ENCODE data around the gene SCYL3.

Gene SCYL3

GRCh38 chr1:169833179-169833901 is 60.4 kb downstream of the SCYL3 start:
- Histone ChIP-seq H3K4me1 (ENCODE audit: low read length) (peaks cover 24% of the 10 kb centered on the region), H3K27me3 (replicated peaks; ENCODE audit: insufficient read depth, low read length) (no peaks in the 10 kb centered on the region), H2AFZ (ENCODE audit: low read length) (no peak overlapping the region), H4K20me1 (ENCODE audit: insufficient read depth, low read length) (no peaks in the 10 kb centered on the region), H3K4me3 (ENCODE audit: low read length) (no peak overlapping the region), H3K4me2 (ENCODE audit: low read depth, low read length) (no peak overlapping the region), H3F3A (ENCODE audit: insufficient read depth, low read length) (peaks cover 8% of the 10 kb centered on the region; the same call in 1 of the 2 replicates), H3K9me2 (replicated peaks; ENCODE audit: insufficient read depth, low read length) (no peaks in the 10 kb centered on the region), H3K9me3 (replicated peaks; ENCODE audit: insufficient read depth, low read length) (no peaks in the 10 kb centered on the region), H3K9ac (ENCODE audit: low read length) (no peak overlapping the region), H3K79me2 (ENCODE audit: low read length) (0 out of 2 replicates have a peak, but pooled peaks cover 4% of the 10 kb centered on the region), H3K27ac (ENCODE audit: low read length) (no peak overlapping the region), H3K36me3 (replicated peaks; ENCODE audit: insufficient read depth, low read length) (peaks cover 5% of the 10 kb centered on the region; the same call in 1 of the 2 replicates)
- no peak for DNase-seq
- TF ChIP-seq CTCF (IDR thresholded peaks at IDR 0.05; ENCODE audit: low read length) (no peak), EZH2phosphoT487 (IDR thresholded peaks at IDR 0.05; ENCODE audit: low read length) (no peak), EZH2 (optimal IDR thresholded peaks at IDR 0.05; ENCODE audit: low read depth, low read length) (no peak)

GRCh38 chr1:169829671-169830070 is 64.0 kb downstream of the SCYL3 start:
- Histone ChIP-seq H3K4me1 (ENCODE audit: low read length) (0 out of 2 replicates have a peak, but pooled peaks cover 3% of the 10 kb centered on the region), H3K9ac (ENCODE audit: low read length) (no peak overlapping the region), H3K36me3 (replicated peaks; ENCODE audit: insufficient read depth, low read length) (peaks cover 5% of the 10 kb centered on the region; the same call in 1 of the 2 replicates), H3K4me3 (ENCODE audit: low read length) (no peak overlapping the region), H3F3A (ENCODE audit: insufficient read depth, low read length) (no peaks in the 10 kb centered on the region), H3K79me2 (ENCODE audit: low read length) (no peaks in the 10 kb centered on the region), H3K9me2 (replicated peaks; ENCODE audit: insufficient read depth, low read length) (no peaks in the 10 kb centered on the region), H3K27ac (ENCODE audit: low read length) (no peak overlapping the region), H4K20me1 (ENCODE audit: insufficient read depth, low read length) (no peaks in the 10 kb centered on the region), H3K4me2 (ENCODE audit: low read depth, low read length) (no peak overlapping the region), H3K27me3 (replicated peaks; ENCODE audit: insufficient read depth, low read length) (no peaks in the 10 kb centered on the region), H3K9me3 (replicated peaks; ENCODE audit: insufficient read depth, low read length) (no peaks in the 10 kb centered on the region), H2AFZ (ENCODE audit: low read length) (no peak overlapping the region)
- TF ChIP-seq EZH2phosphoT487 (IDR thresholded peaks at IDR 0.05; ENCODE audit: low read length) (no peak), EZH2 (optimal IDR thresholded peaks at IDR 0.05; ENCODE audit: low read depth, low read length) (no peak), CTCF (IDR thresholded peaks at IDR 0.05; ENCODE audit: low read length) (no peak)
- no peak for DNase-seq

GRCh38 chr1:169824153-169824552 is 69.5 kb downstream of the SCYL3 start:
- H3K4me2 ChIP-seq (ENCODE audit: low read depth, low read length): no peak overlapping the region
- no peak for TF ChIP-seq EZH2phosphoT487 (IDR thresholded peaks at IDR 0.05; ENCODE audit: low read length)
- TF ChIP-seq CTCF (IDR thresholded peaks at IDR 0.05; ENCODE audit: low read length): no peak
- TF ChIP-seq EZH2 (optimal IDR thresholded peaks at IDR 0.05; ENCODE audit: low read depth, low read length): no peak
- H3K79me2 ChIP-seq (ENCODE audit: low read length): no peaks in the 10 kb centered on the region
- H3K9me3 ChIP-seq (replicated peaks; ENCODE audit: insufficient read depth, low read length): no peaks in the 10 kb centered on the region
- H3K27me3 ChIP-seq (replicated peaks; ENCODE audit: insufficient read depth, low read length): no peaks in the 10 kb centered on the region
- H2AFZ ChIP-seq (ENCODE audit: low read length): no peak overlapping the region
- H4K20me1 ChIP-seq (ENCODE audit: insufficient read depth, low read length): no peaks in the 10 kb centered on the region
- H3K4me1 ChIP-seq (ENCODE audit: low read length): no peaks in the 10 kb centered on the region
- no peaks in the 10 kb centered on the region for H3F3A ChIP-seq (ENCODE audit: insufficient read depth, low read length)
- H3K4me3 ChIP-seq (ENCODE audit: low read length): no peak overlapping the region
- 0 out of 2 replicates have a peak, but pooled peaks cover 6% of the 10 kb centered on the region for H3K36me3 ChIP-seq (replicated peaks; ENCODE audit: insufficient read depth, low read length)
- no peak overlapping the region for H3K27ac ChIP-seq (ENCODE audit: low read length)
- DNase-seq: no peak
- H3K9ac ChIP-seq (ENCODE audit: low read length): no peak overlapping the region
- H3K9me2 ChIP-seq (replicated peaks; ENCODE audit: insufficient read depth, low read length): no peaks in the 10 kb centered on the region
